KG1 (cell line): Measurements from ENCODE around the gene CPNE5.
"Not testable (repeated sequence)": the region's sequence is repeated elsewhere in the genome, so short reads cannot be mapped to it uniquely, and the experiment has no call there.

ENCODE experiments used
- DNase-seq: peaks from one replicate; lab custom pipeline; 2025; lab: John Stamatoyannopoulos, UW

CPNE5 gene

DNA sequence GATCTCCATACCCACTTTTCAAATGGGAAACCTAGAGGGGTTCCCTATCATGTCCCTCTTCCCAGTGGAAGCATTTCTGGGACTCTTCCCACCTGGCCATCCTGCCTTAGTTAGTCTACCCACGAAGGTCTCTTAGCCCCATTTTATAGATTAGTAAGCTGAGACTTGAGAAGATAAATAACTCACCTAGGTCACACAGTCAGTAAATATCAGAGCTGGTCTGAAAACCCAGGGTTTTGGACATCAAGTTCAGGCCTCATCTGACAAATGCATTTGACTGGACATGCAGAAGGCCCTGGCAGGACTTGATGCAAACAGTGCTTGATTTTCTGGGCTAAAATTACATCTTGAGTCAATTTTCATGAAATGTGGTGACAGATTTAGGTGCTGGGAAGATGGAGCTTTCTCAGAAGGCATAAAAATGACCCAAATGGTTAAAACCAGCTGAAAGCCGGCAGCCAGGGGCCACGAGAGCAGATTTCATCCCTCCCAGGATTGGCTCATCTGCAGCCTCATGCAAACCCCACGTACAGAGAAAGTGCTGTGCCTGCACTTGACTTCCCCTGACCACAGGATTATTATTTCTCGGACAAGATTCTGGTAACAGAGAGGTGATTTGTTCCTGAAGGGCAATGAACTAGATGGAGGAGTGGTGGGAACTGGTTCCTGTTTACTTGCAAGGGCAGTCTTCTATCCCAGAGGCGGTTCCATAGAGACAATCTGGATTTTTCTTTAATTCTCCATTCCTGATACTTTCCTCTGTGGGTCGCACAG, 23.1 kb downstream of the CPNE5 start:
- no peak for DNase-seq

DNA sequence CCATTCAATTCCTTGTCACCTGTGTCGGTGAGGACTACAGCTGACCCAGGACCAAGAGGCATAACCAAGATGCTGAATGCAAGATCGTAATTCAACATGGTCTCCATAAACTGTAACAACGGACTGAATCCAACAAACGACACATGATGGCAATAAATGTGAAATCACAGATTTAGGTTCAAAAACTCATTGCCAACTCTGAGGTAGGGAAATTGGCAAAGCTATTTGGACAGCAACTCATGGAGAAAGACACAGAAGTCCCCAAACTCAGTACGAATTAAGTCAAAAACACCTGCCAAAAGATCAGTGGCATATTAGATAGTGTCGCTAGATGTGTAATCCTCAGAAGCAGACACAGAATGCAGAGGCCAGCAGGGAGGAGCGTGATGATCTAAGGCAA, 25.0 kb downstream of the CPNE5 start:
- DNase-seq: no peak

DNA sequence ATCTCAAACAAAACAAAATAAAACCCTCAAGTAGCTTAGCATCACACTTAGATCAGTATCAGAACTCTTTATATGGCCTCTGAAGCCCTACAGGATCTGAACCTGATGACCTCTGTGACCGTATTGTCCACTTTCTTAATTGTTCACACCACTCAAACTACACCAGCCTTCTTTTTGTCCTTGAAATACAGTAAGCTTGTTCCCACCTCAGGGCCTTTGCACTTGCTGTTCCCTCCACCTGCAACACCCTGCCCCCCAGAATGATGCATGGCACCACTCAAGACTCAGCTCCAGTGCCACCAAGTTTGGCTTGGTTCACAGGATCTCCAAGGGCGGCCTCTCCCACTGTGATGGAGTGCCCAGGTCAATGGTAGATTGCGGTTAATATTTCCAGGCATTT, 25.7 kb downstream of the CPNE5 start:
- DNase-seq: no peak

DNA sequence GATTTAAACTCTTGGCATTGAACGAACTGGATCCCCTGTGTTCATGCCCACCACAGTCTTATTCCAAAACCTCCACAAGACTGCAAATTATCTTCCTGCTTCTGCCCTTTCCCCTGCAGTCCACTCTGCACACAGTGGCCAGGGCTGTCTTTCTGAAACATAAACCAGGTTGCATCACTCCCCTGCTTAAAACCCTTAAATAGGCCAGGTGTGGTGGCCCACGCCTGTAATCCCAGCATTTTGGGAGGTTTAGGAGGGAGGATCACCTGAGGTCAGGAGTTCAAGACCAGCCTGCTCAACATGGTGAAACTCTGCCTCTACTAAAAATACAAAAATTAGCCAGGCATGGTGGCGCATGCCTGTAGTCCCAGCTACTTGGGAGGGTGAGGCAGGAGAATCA, 26.2 kb downstream of the CPNE5 start:
- not testable (repeated sequence) for DNase-seq

DNA sequence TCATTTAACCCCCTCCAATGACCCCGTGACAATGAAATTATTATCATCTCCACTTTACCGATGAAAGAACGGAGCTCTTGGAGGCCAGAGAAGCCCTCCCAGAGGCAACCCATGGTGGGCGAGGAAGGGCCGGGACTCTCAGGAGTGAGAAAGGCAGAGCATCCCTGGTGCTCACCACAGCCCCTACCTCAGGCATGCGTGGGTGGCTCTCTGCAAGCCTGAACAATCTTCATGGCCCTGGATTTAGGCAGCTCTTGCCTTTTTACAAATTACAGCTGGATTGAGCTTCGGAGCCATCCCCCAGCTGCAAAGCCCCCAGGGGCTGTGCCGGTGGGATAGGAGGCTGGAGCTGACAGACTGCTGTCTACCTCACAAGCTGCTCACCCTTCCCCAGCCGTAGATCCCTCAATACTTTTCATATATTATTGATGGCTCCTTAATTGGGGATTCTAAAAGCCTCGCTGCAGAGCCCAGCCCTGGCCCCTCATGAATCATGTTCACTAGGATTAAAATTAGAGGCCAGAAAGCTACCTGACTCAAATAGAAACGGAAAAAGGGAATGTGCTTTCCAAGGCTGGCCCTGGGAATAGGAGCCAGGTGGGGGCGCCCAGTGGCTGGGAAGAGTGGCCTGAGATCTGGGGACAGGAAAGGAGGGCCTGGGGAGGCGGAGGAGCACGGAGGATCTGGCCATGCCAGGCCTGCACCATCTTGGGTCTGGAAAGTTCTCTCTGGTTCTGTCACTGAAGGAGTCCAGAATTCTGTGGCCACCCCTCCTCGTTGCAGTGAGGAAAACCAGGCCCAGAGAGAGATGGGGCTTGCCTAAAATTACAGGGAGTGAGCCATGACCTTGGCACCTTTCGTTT, 29.1 kb downstream of the CPNE5 start:
- DNase-seq: no peak

- no peak for DNase-seq
Measured at GRCh38 chr6:36809156-36809555, 30.1 kb downstream of the CPNE5 start.

- no peak for DNase-seq
Measured at GRCh38 chr6:36808634-36809033, 30.6 kb downstream of the CPNE5 start.

DNA sequence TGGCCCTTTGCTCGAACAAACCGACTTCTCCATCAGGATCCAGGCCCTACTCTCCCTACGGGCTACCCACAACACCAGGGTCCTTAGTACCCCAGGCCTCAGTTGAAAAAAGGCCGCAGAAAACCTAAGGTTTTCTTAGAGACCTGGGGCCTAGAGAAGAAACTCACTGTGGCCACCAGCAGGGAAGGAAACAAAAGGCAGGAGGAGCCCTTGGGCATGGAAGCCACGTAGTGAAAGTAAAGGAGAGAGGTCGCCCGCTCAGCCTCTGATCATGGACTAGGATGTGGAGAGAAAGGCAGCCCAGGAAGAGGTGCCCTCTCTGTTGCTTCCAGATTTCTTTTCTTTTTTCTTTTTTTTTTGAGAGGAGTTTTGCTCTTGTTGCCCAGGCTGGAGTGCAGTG, 31.5 kb downstream of the CPNE5 start:
- no peak for DNase-seq

DNA sequence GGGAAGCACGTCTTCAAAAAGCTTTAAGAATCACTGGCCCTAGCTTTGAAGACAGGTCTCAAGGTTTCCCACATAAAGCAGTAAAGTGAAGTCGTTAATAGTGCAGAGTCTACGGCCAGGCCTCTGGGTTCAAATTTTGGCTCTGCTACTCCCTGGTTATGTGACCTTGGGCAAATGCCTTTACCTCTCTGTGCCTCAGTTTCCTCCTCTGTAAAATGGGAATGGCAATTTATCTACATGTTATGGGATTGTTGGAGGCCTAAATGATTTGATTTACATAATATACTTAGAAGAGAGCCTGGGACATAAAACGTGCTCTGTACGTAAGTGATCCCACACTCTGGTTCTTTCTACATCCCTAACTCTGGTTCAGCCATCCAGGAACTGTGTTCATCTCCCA, 32.1 kb downstream of the CPNE5 start:
- DNase-seq: no peak

GRCh38 chr6:36805917-36806316, 33.3 kb downstream of the CPNE5 start:
- no peak for DNase-seq

GRCh38 chr6:36805096-36805797, 34.0 kb downstream of the CPNE5 start:
- no peak for DNase-seq

DNA sequence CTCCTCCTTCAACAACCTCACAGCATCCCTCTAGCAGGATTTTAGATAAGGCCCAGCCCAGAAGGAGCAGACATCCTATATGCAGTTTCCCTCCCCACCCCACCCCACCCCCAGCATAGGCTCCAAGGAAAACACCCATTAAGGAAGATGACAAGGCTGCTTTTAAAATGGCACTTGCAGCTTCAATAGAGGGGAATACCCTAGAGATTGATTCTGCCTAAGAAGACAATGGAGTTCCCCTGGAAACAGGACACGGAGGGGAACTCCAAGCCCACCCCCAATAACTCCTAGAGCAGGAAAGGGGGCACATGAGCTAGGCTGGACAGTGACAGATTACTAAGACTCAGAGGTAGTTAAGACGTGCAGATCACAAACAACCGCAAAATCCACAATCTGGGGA, 34.7 kb downstream of the CPNE5 start:
- no peak for DNase-seq

DNA sequence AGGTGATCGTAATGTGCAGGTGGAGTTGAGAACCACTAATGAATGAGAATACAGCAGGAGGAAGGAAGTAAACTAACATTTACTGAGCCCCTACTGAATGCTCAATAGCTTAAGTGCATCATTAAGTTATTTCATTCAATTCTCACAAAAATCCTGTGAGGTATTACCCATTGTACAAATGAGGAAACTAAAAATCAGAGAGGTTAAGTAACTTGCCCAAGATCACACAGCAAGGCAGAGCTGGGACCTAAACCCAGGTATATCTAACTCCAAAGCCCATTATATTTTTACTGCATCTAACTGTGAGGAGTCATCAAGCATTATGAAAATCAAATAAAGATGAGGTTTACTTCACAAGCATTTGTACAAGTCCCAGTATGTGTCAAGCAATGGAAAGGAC, 35.3 kb downstream of the CPNE5 start:
- no peak for DNase-seq

- DNase-seq: no peak
Measured at GRCh38 chr6:36803482-36803881, 35.8 kb downstream of the CPNE5 start.

- DNase-seq: no peak
Measured at GRCh38 chr6:36800223-36801076, 38.8 kb downstream of the CPNE5 start.

DNA sequence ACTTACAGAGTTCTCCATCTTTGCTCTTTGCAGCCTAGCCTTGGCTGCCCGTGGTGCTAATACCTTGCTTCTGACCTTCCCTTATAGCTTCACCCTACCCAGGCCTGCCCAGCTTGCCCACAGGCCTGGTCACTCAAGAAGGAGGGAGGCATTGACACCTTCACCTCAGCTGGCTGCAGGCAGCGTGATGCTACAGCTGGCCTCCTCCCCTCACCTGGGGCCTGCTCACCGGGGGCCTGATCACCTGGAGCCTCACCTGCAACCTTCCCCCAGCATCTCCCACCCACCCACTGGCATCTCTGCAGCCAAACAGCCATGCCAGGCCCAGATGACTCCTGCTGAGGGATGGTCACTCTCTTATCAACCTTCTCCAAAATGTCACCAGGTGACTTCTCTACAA, 40.4 kb downstream of the CPNE5 start:
- no peak for DNase-seq

- DNase-seq: no peak
Measured at GRCh38 chr6:36797653-36798052, 41.6 kb downstream of the CPNE5 start.

- no peak for DNase-seq
Measured at GRCh38 chr6:36797055-36797454, 42.2 kb downstream of the CPNE5 start.

- no peak for DNase-seq
Measured at GRCh38 chr6:36794713-36795065, 44.6 kb downstream of the CPNE5 start.

GRCh38 chr6:36793913-36794712, 45.1 kb downstream of the CPNE5 start:
- DNase-seq: no peak

GRCh38 chr6:36793296-36793912, 45.8 kb downstream of the CPNE5 start:
- no peak for DNase-seq
